Activated T-cell treated with anti-CD3 and anti-CD28 coated beads, Interleukin-2, amount 50 U/mL, for 24 hours (primary cell): ENCODE results near the gene DALRD3.

Source experiments
- DNase-seq: peaks from one replicate; pipeline ENCODE4 v3.0.0-alpha.2; 2020
- H3K27ac Mint-ChIP-seq: 2 replicates; pipeline ENCODE4 v1.8.0; 2020; ENCODE audit warnings: mild to moderate bottlenecking, mixed read lengths
- H3K27me3 Mint-ChIP-seq: 2 replicates; pipeline ENCODE4 v1.8.0; 2020; ENCODE audit warnings: mixed read lengths
- H3K36me3 Mint-ChIP-seq: 2 replicates; pipeline ENCODE4 v1.8.0; 2020; ENCODE audit warnings: low read depth, mixed read lengths
- H3K4me1 Mint-ChIP-seq: 2 replicates; pipeline ENCODE4 v1.8.0; 2020; ENCODE audit warnings: low read depth, mixed read lengths
- H3K4me3 Mint-ChIP-seq: 2 replicates; pipeline ENCODE4 v1.8.0; 2020; ENCODE audit warnings: mild to moderate bottlenecking, moderate library complexity, mixed read lengths
- H3K9me3 Mint-ChIP-seq: 2 replicates; pipeline ENCODE4 v1.8.0; 2020; ENCODE audit warnings: mixed read lengths

The DALRD3 gene

DNA sequence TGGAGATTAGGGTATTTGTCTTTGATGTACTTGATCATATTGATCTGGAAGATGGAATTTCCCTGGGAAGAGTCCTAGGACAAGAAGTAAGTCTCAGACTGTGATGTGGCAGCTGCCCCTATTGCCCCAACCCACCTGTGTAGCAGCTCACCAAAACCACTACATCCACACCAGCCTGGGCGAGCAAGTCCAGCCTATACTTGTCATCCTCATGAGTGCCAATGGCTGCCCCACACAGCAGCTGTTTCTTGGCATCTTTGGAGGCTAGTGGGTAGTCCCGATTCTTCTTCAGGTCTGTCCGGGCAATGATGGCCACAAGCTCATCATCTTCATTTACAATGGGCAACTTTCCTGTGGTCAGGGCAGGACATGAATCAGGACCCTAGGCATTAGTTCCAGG, 8.2 kb upstream of the DALRD3 start:
- H3K4me1 Mint-ChIP-seq, result peaks cover 68% of the 10 kb centered on the region
- H3K36me3 Mint-ChIP-seq, result peaks cover 94% of the 10 kb centered on the region
- H3K27me3 Mint-ChIP-seq, result no peaks in the 10 kb centered on the region
- no peaks in the 10 kb centered on the region for H3K9me3 Mint-ChIP-seq
- no peak for DNase-seq
- H3K4me3 Mint-ChIP-seq, result peak overlapping the region; percentile 90
- H3K27ac Mint-ChIP-seq, result peak overlapping the region; percentile 96

DNA sequence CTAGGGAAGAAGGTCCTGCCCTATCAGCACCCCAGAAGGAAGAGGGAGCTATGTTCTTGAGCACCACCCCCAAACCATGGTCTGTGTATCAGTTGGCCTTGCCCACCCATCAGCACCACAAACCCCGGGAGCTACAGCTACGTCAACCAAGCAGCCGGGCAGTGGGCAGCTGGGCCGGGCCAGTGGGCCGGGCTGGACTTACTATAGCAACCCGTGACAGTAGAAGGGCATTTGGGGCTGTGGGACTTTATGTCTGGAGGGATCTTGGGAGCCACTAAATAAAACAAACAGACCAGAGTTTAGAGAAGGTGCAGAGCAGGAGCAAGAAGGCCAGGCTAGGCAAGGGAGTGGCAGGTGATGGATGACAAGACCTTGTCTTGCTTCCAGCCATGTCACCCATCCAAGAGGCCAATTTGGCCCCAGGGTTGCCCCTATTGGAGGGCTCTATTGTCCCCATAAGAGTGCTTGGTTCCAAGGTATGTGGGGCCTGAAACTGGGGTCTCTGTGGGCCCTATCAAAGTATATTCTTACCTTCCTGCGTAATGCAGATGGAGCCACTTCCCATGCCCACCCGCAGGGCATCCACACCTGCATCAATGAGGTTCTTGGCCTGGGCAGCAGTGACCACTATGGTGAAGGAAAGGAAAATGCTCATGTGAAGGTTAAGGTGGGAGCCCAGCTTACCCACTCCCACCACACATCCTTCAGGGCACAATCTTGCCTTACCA, 7.6 kb upstream of the DALRD3 start:
- Mint-ChIP-seq H3K4me3 (peak overlapping the region; percentile 90), H3K36me3 (peaks cover 92% of the 10 kb centered on the region), H3K9me3 (no peaks in the 10 kb centered on the region), H3K27ac (peak overlapping the region; percentile 96), H3K4me1 (peaks cover 68% of the 10 kb centered on the region), H3K27me3 (no peaks in the 10 kb centered on the region)
- no peak for DNase-seq

DNA sequence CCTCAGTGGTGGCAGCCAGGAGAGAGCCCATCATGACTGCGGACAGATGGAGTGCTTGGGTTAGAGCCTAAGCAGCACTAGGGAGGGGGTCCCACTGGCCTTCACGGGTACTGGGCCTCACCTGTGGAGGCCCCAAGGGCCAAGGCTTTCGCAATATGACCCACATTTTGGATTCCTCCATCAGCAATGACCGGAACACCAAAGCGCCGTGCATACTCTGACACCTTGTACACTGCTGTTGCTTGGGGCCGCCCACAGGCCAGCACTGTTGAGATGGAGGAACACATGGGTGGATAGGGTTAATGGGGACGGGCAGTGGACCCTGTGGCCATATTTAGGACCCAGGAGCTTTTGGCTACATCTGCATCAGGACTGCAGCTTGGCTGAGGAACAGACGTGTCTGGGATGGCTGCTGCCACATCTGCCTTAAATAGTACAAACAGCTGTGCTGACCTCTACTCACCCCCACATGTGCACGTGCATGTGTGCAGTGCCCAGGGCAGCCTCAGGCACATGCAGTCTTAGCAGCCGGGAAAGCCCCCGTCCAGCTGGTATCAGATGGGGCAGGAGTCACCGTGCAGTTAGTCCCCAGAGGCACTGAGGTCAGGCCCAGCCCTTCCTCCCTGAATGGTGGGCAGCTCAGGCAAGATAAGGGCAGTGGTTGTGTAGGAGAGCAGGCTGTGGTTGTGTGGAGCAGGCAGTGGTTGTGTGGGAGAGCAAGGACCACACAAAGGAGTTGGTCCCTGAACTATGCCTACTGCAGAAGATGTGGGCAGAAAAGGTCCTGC, 6.8 kb upstream of the DALRD3 start:
- peak overlapping the region; percentile 90 for H3K4me3 Mint-ChIP-seq
- peaks cover 91% of the 10 kb centered on the region for H3K36me3 Mint-ChIP-seq
- peak overlapping the region; percentile 96 for H3K27ac Mint-ChIP-seq
- peaks cover 70% of the 10 kb centered on the region for H3K4me1 Mint-ChIP-seq
- H3K9me3 Mint-ChIP-seq, result no peaks in the 10 kb centered on the region
- H3K27me3 Mint-ChIP-seq, result no peaks in the 10 kb centered on the region
- no peak for DNase-seq

DNA sequence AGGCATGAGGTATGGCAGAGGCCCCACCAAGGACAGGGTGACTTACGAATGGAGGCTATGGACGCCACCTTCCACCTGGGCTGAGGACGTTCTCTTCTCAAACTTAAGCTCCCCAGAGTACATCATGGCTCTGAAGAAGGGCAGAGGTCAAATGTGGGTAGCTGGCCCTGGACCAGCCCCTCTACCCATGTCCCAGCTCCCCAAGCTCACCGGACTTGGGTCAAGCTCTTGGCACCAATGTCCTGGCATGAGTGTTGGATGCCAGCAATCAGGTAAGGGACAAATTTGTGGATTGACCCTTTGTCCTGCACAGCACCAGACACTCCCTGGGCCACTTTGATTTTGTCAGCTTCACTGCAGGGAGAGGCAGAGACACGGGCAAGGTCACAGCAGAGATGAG, 6.1 kb upstream of the DALRD3 start:
- peak overlapping the region; percentile 90 for H3K4me3 Mint-ChIP-seq
- peaks cover 71% of the 10 kb centered on the region for H3K4me1 Mint-ChIP-seq
- H3K27ac Mint-ChIP-seq, result peak overlapping the region; percentile 96
- no peaks in the 10 kb centered on the region for H3K27me3 Mint-ChIP-seq
- H3K9me3 Mint-ChIP-seq, result no peaks in the 10 kb centered on the region
- peaks cover 91% of the 10 kb centered on the region for H3K36me3 Mint-ChIP-seq
- no peak for DNase-seq

DNA sequence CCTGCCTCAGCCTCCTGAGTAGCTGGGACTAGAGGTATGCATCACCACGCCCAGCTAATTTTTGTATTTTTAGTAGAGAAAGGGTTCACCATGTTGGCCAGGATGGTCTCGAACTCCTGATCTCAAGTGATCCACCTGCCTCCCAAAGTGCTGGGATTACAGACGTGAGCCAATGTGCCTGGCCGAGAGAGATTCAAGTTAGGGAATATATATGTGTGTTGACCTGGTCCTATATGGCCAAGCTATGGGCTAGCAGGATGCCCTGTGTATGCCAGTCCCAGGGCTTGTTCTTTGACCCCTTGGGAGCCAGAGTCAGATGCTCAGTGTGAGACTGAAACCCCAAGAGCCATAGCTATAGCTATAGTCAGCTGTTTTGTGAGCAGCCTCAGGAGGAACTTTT, 5.4 kb upstream of the DALRD3 start:
- Mint-ChIP-seq H3K27me3 (no peaks in the 10 kb centered on the region), H3K36me3 (peaks cover 85% of the 10 kb centered on the region), H3K4me3 (peak overlapping the region; percentile 90), H3K27ac (peak overlapping the region; percentile 96), H3K9me3 (no peaks in the 10 kb centered on the region), H3K4me1 (peaks cover 70% of the 10 kb centered on the region)
- DNase-seq, result no peak

DNA sequence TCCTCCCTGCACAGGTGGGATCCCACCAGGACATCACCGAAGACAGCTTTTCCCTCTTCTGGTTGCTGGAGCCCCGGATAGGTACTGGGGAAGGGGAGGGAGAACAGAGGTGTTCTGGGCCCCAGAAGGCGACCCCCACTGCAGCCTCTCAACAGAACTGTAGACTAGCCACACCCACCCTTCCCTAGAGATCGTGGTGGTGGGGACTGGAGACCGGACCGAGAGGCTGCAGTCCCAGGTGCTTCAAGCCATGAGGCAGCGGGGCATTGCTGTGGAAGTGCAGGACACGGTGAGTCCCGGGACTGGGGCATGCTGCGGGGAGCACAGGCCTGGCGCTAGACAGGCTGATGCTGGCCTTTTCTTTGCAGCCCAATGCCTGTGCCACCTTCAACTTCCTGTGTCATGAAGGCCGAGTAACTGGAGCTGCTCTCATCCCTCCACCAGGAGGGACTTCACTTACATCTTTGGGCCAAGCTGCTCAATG, 4.3 kb upstream of the DALRD3 start:
- peak overlapping the region; percentile 90 for H3K4me3 Mint-ChIP-seq
- no peaks in the 10 kb centered on the region for H3K9me3 Mint-ChIP-seq
- H3K4me1 Mint-ChIP-seq, result peaks cover 64% of the 10 kb centered on the region
- DNase-seq, result peak; percentile 62
- peaks cover 79% of the 10 kb centered on the region for H3K36me3 Mint-ChIP-seq
- no peaks in the 10 kb centered on the region for H3K27me3 Mint-ChIP-seq
- peak overlapping the region; percentile 96 for H3K27ac Mint-ChIP-seq

DNA sequence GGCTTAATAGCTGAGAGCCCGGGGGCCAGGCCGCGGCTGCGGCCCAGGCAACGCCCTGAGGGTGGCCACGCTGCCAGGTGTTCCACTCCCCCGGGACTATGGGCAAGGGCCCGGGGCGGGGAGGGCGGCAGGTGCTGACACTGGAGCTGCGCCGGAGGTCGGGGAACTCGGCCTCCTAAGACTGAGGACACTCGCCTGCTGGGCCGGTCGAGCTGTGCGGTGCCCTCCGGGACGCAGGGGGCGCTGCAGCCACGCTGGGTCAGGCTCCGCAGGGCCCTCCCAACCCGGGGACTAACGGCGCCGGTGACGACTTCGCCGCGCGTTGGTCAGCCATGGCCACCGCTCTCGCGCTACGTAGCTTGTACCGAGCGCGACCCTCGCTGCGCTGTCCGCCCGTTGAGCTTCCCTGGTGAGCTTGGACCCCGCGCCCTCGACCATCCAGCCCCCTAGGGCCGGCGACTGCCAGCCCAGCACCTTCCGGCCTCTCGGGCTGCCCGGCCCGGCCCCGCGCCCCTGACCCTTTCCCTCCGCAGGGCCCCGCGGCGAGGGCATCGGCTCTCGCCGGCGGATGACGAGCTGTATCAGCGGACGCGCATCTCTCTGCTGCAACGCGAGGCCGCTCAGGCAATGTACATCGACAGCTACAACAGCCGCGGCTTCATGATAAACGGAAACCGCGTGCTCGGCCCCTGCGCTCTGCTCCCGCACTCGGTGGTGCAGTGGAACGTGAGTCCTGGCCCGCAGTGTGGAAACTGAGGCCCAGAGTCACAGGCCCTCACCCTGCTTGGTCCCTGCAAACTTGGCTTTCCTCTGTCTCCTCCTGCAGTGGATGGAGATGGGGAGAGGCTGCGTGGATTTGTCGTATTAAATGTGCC, 3.7 kb upstream of the DALRD3 start, which contains the start of gene NDUFAF3:
TSS of gene NDUFAF3 (plus strand) at position 309 of the 875 bp plus-strand sequence. CDS start at position 333, 24 bp downstream.
- peak; percentile 97 for DNase-seq
- peak within 1 kb of the TSS; percentile 96 for H3K27ac Mint-ChIP-seq
- peak within 1 kb of the TSS; percentile 90 for H3K4me3 Mint-ChIP-seq
- H3K27me3 Mint-ChIP-seq, result no peaks in the 10 kb centered on the region
- H3K9me3 Mint-ChIP-seq, result no peaks in the 10 kb centered on the region
- H3K36me3 Mint-ChIP-seq, result peaks cover 75% of the 10 kb centered on the region
- peaks cover 65% of the 10 kb centered on the region for H3K4me1 Mint-ChIP-seq

DNA sequence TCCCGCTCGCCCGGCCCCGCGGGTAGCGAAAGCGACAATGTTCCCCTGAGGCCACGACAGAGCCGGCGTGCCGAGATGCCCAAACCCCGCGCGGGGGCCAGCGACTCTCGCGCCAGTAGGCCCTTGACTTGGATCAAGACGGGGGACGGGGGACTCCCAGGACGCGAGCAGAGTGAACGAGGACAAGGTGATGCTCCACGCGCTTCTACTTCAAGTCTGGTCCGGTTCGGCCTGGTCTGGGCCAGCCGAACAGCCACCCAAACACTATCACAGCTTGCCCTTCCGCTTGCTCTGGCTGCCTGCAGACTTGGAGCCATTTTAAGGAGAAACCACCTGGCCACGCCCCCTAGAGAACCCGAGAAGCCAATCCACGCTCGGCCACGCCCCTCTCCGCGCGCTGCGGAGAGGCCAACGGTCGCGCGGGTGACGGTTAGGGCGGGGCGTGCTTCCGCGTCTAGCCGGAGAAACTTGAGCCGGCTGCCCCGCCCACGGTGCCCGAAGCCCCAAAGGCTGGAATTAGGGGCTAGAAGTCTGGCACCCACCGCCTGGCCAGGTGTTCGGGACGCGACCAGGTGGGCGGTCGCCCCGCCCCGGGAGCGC, 2.9 kb upstream of the DALRD3 start:
- Mint-ChIP-seq H3K27ac (peak overlapping the region; percentile 96), H3K36me3 (peaks cover 74% of the 10 kb centered on the region), H3K27me3 (no peaks in the 10 kb centered on the region), H3K4me3 (peak overlapping the region; percentile 90), H3K9me3 (no peaks in the 10 kb centered on the region), H3K4me1 (peaks cover 61% of the 10 kb centered on the region)
- peak; percentile 98 for DNase-seq

DNA sequence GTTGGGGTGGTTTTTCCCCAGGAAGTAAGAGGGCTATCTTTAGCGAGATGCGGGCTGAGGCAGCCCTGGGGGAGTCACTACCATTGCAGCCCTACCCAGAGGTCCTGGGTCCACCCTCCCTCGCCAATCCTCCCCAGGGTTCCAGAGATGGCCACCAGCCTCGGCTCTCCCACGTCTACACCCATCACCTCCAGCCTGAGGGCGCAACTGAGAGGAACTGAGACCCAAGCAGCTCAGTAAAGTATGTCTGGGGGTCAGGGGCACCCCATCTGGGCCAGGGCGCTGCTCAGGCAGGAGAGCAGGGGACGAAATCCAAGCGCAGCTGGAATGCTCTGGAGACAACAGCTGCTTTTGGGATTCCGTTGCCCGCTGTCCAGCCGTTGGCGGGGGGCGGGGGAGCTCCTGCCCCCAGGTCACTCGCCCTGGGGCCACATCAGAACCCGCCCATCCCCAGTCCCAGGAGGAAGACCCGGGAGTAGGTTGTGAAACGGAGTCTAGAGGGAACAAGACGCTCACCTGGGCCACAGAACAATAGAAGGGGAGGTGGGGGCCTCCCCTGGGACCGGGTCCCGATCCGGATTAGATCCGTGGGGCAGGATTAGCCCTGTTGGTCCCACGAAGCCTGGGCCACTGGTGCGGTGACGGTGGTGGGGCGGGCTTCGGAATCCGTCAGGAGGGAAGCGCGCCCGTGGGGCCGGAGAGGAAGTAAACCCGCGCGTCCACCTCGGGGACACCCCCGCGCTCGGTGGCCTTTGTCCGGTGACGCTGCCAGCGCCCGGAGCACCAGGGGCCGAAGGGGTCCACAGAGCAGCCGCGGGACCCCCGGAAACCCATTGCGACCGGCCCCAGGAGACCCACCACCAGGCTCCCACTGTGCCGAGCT, 2.2 kb upstream of the DALRD3 start:
- peak; percentile 63 for DNase-seq
- Mint-ChIP-seq H3K4me1 (peaks cover 53% of the 10 kb centered on the region), H3K9me3 (no peaks in the 10 kb centered on the region), H3K27ac (peak overlapping the region; percentile 96), H3K4me3 (peak overlapping the region; percentile 90), H3K27me3 (no peaks in the 10 kb centered on the region), H3K36me3 (peaks cover 74% of the 10 kb centered on the region)

DNA sequence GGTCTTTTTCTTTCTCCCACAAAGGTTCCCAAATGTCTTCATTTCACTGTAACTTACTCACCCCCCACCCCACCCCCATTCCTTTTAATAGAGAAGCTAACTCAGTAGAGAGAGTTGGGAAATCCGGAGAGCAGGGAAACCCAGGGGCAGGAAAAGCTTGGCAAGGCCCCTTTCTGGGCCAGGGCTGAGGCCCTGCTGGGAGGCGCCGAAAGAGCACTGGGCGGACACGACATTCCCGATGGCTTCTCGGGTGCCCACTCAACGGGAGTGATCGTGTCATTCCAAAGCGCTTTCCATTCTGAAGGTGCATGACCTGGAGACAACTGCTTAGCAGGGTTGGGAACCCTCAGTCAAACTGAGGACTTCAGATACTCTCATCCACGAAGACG, 1.6 kb upstream of the DALRD3 start:
- peaks cover 74% of the 10 kb centered on the region for H3K36me3 Mint-ChIP-seq
- DNase-seq, result no peak
- no peaks in the 10 kb centered on the region for H3K27me3 Mint-ChIP-seq
- peak overlapping the region; percentile 96 for H3K27ac Mint-ChIP-seq
- peak overlapping the region; percentile 90 for H3K4me3 Mint-ChIP-seq
- H3K4me1 Mint-ChIP-seq, result peaks cover 47% of the 10 kb centered on the region
- no peaks in the 10 kb centered on the region for H3K9me3 Mint-ChIP-seq

DNA sequence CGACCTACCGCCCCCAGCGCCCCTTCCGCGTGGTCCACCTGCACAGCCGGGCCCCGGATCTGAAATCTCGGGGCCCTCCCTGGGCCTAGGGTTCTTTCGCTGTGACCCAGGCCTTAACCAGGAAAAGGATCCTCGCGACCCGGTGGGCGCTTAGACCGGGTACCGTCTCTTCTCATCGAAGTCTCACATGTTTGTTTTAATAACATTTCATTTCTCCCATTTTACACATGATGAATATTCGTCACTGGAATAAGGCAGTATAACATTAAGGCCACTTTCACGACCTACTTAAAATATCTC, 277 bp upstream of the DALRD3 start:
- DNase-seq, result no peak
- Mint-ChIP-seq H3K4me1 (peaks cover 34% of the 10 kb centered on the region), H3K27me3 (no peaks in the 10 kb centered on the region), H3K27ac (peak overlapping the region; percentile 89), H3K9me3 (no peaks in the 10 kb centered on the region), H3K4me3 (peak overlapping the region; percentile 90), H3K36me3 (peaks cover 74% of the 10 kb centered on the region)

DNA sequence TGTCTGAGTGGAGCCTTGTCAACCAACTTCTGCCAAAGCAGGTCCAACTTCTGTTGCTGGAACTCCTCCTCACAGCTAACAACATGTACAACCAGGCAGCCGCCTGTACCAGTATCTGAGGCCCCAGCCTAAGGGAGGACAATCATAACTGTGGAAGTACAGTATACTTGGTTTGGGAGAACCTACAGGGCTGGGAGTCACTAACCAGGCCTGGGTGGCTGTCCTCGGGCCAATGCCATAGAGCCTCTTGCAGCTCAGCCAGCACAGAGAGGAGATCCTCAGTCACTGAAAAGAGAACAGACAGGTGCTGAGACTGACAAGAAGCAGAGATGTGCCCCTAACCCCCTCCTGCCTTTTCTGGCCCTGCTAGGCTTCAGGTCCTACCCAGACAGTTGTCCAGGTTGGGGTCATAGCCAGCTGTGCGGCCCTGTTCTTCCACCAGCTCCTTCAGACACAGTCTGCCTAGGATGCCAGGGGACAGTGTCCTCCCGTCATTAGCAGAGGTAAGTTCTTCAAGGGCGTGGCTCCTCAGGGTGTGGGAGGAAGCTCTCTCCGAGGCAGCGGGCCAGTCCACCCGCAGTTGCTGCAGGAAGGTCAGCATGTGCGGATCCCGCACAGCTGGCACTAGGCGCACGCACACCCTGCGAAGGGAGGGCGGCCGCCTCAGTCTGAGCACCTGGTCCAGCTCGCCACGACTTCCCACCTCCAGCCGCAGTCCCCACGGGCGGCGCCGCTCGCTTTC, 980 bp downstream of the DALRD3 start:
- peaks cover 26% of the 10 kb centered on the region for H3K4me1 Mint-ChIP-seq
- peak; percentile 45 for DNase-seq
- H3K27ac Mint-ChIP-seq, result peak overlapping the region; percentile 73
- H3K9me3 Mint-ChIP-seq, result no peaks in the 10 kb centered on the region
- H3K36me3 Mint-ChIP-seq, result peaks cover 74% of the 10 kb centered on the region
- peak overlapping the region; percentile 90 for H3K4me3 Mint-ChIP-seq
- H3K27me3 Mint-ChIP-seq, result no peaks in the 10 kb centered on the region
